Panc1 (cell line): ENCODE results near the gene SH3PXD2A. TPM values are rescaled to one million over a fixed set of nuclear protein-coding genes. Genes with fewer than 3 reads are reported as not detected.
A peak's percentile ranks its signal among the peaks of the same experiment; 100 is the strongest.

Experiments
- ATAC-seq: fragments of 200-7000 bp; cut with Tn5 transposase; 2 replicates; pipeline ENCODE4 v1.9.1; 2020; ENCODE audit warnings: mild to moderate bottlenecking, moderate library complexity
- BruUV-seq: library from RNA; stranded (reverse); fragments of 400-500 nt; replicated peaks from 2 replicates; lab custom pipeline; 2021; lab: Mats Ljungman, UMichigan
- CTCF ChIA-PET: fragments of 300-600 bp; sonication (Branson Sonifier 250); formaldehyde crosslinking; loops from one replicate; lab custom pipeline; 2022; ENCODE audit warnings: antibody characterized with exemption; lab: Charles Lee
- POLR2A ChIA-PET: fragments of 300-600 bp; sonication (Branson Sonifier 250); formaldehyde crosslinking; loops from one replicate; lab custom pipeline; 2022; ENCODE audit warnings: antibody characterized with exemption; lab: Charles Lee
- DNase-seq: peaks from one replicate; pipeline ENCODE4 v3.0.0-alpha.2; 2010; ENCODE audit warnings: low read depth, low spot score
- H3K27ac ChIP-seq: 2 replicates; pipeline ENCODE4 v1.5.1; 2011; ENCODE audit warnings: mild to moderate bottlenecking, low read length, inconsistent platforms
- H3K27me3 ChIP-seq: fragments of 200-500 bp; sonication (Bioruptor generic); 2 replicates; pipeline ENCODE4 v1.6.0; 2014; ENCODE audit warnings: low read length, inconsistent platforms; ENCODE audit not compliant: control insufficient read depth, insufficient read depth
- H3K36me3 ChIP-seq: fragments of 200-500 bp; sonication (Bioruptor generic); 2 replicates; pipeline ENCODE4 v1.5.1; 2014; ENCODE audit warnings: inconsistent platforms, mild to moderate bottlenecking, low read length, moderate library complexity; ENCODE audit not compliant: control insufficient read depth, insufficient read depth
- H3K4me1 ChIP-seq: 2 replicates; pipeline ENCODE4 v1.5.1; 2011; ENCODE audit warnings: inconsistent platforms, mild to moderate bottlenecking, low read length, moderate library complexity; ENCODE audit not compliant: control insufficient read depth, insufficient read depth
- H3K4me3 ChIP-seq, 2 experiments: 2 replicates each; pipeline ENCODE4 v1.5.1; 2011 to 2012; ENCODE audit warnings: low read depth in 2 of 2, low read length in 2 of 2, mild to moderate bottlenecking in 2 of 2, inconsistent platforms in 1 of 2, moderate library complexity in 1 of 2
- H3K9me3 ChIP-seq: fragments of 200-500 bp; sonication (Bioruptor generic); 2 replicates; pipeline ENCODE4 v1.5.1; 2014; ENCODE audit warnings: low read depth, mild to moderate bottlenecking, inconsistent platforms, low read length, moderate library complexity; ENCODE audit not compliant: control insufficient read depth, insufficient read depth
- CTCF ChIP-seq: fragments of 450-650 bp; IDR thresholded peaks from 2 replicates; pipeline ENCODE4 v1.5.1; 2017; ENCODE audit warnings: mild to moderate bottlenecking
- POLR2AphosphoS5 ChIP-seq: IDR thresholded peaks from 2 replicates; pipeline ENCODE4 v1.6.1; 2012; ENCODE audit warnings: mild to moderate bottlenecking, low read depth, low read length, moderate library complexity
- REST ChIP-seq, 2 experiments: IDR thresholded peaks; 2 replicates each; pipeline ENCODE4 v1.6.1; 2011 to 2012; ENCODE audit warnings: low read depth in 2 of 2, control low read depth in 1 of 2, low read length in 1 of 2, mild to moderate bottlenecking in 1 of 2, moderate library complexity in 1 of 2; ENCODE audit not compliant: insufficient read depth in 1 of 2
- SIN3A ChIP-seq: IDR thresholded peaks from 2 replicates; pipeline ENCODE4 v1.6.1; 2012; ENCODE audit warnings: low read depth, mild to moderate bottlenecking, low read length, moderate library complexity, borderline replicate concordance; ENCODE audit not compliant: insufficient read depth
- TCF7L2 ChIP-seq: IDR thresholded peaks from 2 replicates; pipeline ENCODE4 v1.6.1; 2011; ENCODE audit warnings: mild to moderate bottlenecking, low read depth, low read length, inconsistent platforms
- in situ Hi-C: cut with HindIII; loops from 2 replicates; pipeline ENCODE4 v1.10.0; 2016; ENCODE audit warnings: low sequenced_read_pairs, low pct_unique_long_range_greater_than_20kb
- intact Hi-C: fragments of 100-400 bp; cut with micrococcal nuclease; formaldehyde crosslinking; loops from one replicate; pipeline ENCODE4 v1.10.0; 2022; ENCODE audit not compliant: unreplicated experiment
- total RNA-seq: library from RNA; stranded (reverse); gene quantifications from one replicate; pipeline ENCODE4 v1.2.1, GENCODE V29; 2021; ENCODE audit not compliant: unreplicated experiment

Gene SH3PXD2A
- total RNA-seq, 1 experiment from 2014 or later = 5.7 TPM

- Histone ChIP-seq H3K4me1 (no peaks in the 10 kb centered on the region), H3K27me3 (no peaks in the 10 kb centered on the region), H3K9me3 (no peaks in the 10 kb centered on the region), H3K27ac (no peak overlapping the region), H3K36me3 (no peaks in the 10 kb centered on the region), H3K4me3 (no peak overlapping the region)
- ATAC-seq (peak; percentile 44; the same call in 1 of the 2 replicates), DNase-seq (no peak)
- in situ Hi-C loops = no loop called here
- POLR2A ChIA-PET = no interaction called here
- intact Hi-C loops = no loop called here
- CTCF ChIA-PET = no interaction called here
- no TSS peak for BruUV-seq
- TF ChIP-seq REST (IDR thresholded peaks at IDR 0.05; ENCODE audit: insufficient read depth in 1 of 2, low read depth in 2 of 2, low read length in 1 of 2) = no peak
- no peak for TF ChIP-seq POLR2AphosphoS5
- TF ChIP-seq TCF7L2 = no peak
- no peak for TF ChIP-seq CTCF
- TF ChIP-seq SIN3A = no peak
Measured at GRCh38 chr10:103715430-103715829, 139.9 kb downstream of the SH3PXD2A start.

GRCh38 chr10:103714232-103714891 lies 141.0 kb downstream of the SH3PXD2A start:
- Histone ChIP-seq H3K9me3 (no peaks in the 10 kb centered on the region), H3K27ac (no peak overlapping the region), H3K36me3 (no peaks in the 10 kb centered on the region), H3K4me1 (no peaks in the 10 kb centered on the region), H3K4me3 (no peak overlapping the region), H3K27me3 (no peaks in the 10 kb centered on the region)
- intact Hi-C loops = no loop called here
- CTCF ChIA-PET = interaction anchor here (0.5 to 2.0 kb wide), 4 partner anchors 133 to 492 kb away, joined by 3 to 8 read pairs (median 3); no protein-coding TSS in a partner anchor
- no peak for DNase-seq
- ATAC-seq = no peak
- POLR2A ChIA-PET = no interaction called here
- no TSS peak for BruUV-seq
- in situ Hi-C loops = no loop called here
- no peak for TF ChIP-seq SIN3A

GRCh38 chr10:103713676-103714075 lies 141.7 kb downstream of the SH3PXD2A start:
- DNase-seq (no peak), ATAC-seq (no peak)
- ChIA-PET POLR2A (no interaction called here), CTCF (interaction anchor here (0.7 to 2.0 kb wide), 3 partner anchors 141 to 493 kb away, joined by 3 to 8 read pairs (median 3); no protein-coding TSS in a partner anchor)
- in situ Hi-C loops = no loop called here
- H3K27ac ChIP-seq = no peak overlapping the region
- TF ChIP-seq POLR2AphosphoS5 (no peak), CTCF (no peak), TCF7L2 (no peak), SIN3A (no peak), REST (IDR thresholded peaks at IDR 0.05; ENCODE audit: insufficient read depth in 1 of 2, low read depth in 2 of 2, low read length in 1 of 2) (no peak)
- no peak overlapping the region for H3K4me3 ChIP-seq
- no peaks in the 10 kb centered on the region for H3K9me3 ChIP-seq
- peaks cover 4% of the 10 kb centered on the region; the same call in 1 of the 2 replicates for H3K4me1 ChIP-seq
- no TSS peak for BruUV-seq
- H3K36me3 ChIP-seq = no peaks in the 10 kb centered on the region
- H3K27me3 ChIP-seq = no peaks in the 10 kb centered on the region
- intact Hi-C loops = loop anchor here (1.0 kb wide), 2 partner anchors 146 to 171 kb away; no protein-coding TSS in a partner anchor
